K562 (cell line): ENCODE measurements around the gene TMEM33. TPM values are rescaled to one million over a fixed set of nuclear protein-coding genes. Genes with fewer than 3 reads are reported as not detected.

Experiments
- ATAC-seq: fragments of 200-7000 bp; cut with Tn5 transposase; 3 replicates; pipeline ENCODE4 v1.9.1; 2020; ENCODE audit warnings: moderate library complexity
- BruUV-seq: library from RNA; stranded (reverse); fragments of 400-500 nt; replicated peaks from 2 replicates; lab custom pipeline; 2021; lab: Mats Ljungman, UMichigan
- CTCF ChIA-PET: fragments of 300-600 bp; formaldehyde crosslinking; extraction: SDS; loops from one replicate; lab custom pipeline; 2021; ENCODE audit warnings: low intra/inter-chr PET ratio; lab: Yijun Ruan, JAX
- POLR2A ChIA-PET: fragments of 300-600, 350-650 bp; sonication (Branson Sonifier 250); formaldehyde crosslinking; extraction: SDS; loops from one replicate; lab custom pipeline; 2021; ENCODE audit warnings: antibody characterized with exemption, inconsistent platforms; lab: Yijun Ruan, JAX
- DNase-seq, 4 experiments: peaks; one replicate each; pipeline versions ENCODE4 v3.0.0 to v3.0.0-alpha.2; 2011 to 2018; ENCODE audit warnings: low spot score in 3 of 4, mixed read lengths in 3 of 4; ENCODE audit errors: extremely low read depth in 1 of 4
- FAIRE-seq: peaks from 2 replicates; lab custom pipeline; 2011; peaks lifted over from hg19 to GRCh38; lab: Jason Lieb, UNC
- H2AFZ ChIP-seq: 2 replicates; pipeline ENCODE4 v1.6.0; 2011; ENCODE audit warnings: low read depth, low read length, control low read depth, inconsistent platforms
- H3K27ac ChIP-seq: fragments of 200-600 bp; 3 replicates; pipeline ENCODE4 v1.8.0; 2011; ENCODE audit warnings: low read depth, mild to moderate bottlenecking, control low read depth, inconsistent platforms, low read length, moderate library complexity, mixed read lengths; ENCODE audit errors: extremely low read depth
- H3K27me3 ChIP-seq, 2 experiments: fragments of 300-600 bp in 1 of 2; 2 replicates in 1 of 2; 3 replicates in 1 of 2; pipeline versions ENCODE4 v1.6.0 to v1.8.0; 2011; ENCODE audit warnings: inconsistent platforms in 2 of 2, low read length in 2 of 2, mild to moderate bottlenecking in 1 of 2, mixed read lengths in 1 of 2, moderate library complexity in 1 of 2; ENCODE audit not compliant: control insufficient read depth in 2 of 2, insufficient read depth in 2 of 2
- H3K36me3 ChIP-seq: fragments of 300-600 bp; 3 replicates; pipeline ENCODE4 v1.8.0; 2011; ENCODE audit warnings: mild to moderate bottlenecking, low read length, inconsistent platforms; ENCODE audit not compliant: control insufficient read depth, insufficient read depth
- H3K4me1 ChIP-seq, 2 experiments: fragments of 200-600 bp in 1 of 2; replicated peaks in 1 of 2; 2 replicates in 1 of 2; 3 replicates in 1 of 2; pipeline versions ENCODE4 v1.5.1 to v1.8.0; 2011; ENCODE audit warnings: inconsistent platforms in 2 of 2, low read length in 2 of 2, mild to moderate bottlenecking in 1 of 2, mixed read lengths in 1 of 2, moderate library complexity in 1 of 2; ENCODE audit not compliant: control insufficient read depth in 2 of 2, insufficient read depth in 2 of 2
- H3K4me2 ChIP-seq: 2 replicates; pipeline ENCODE4 v1.6.1; 2011; ENCODE audit warnings: low read length, control low read depth, inconsistent platforms, mixed read lengths; ENCODE audit not compliant: insufficient read depth
- H3K4me3 ChIP-seq: fragments of 200-600 bp; sonication (generic), shearing (Covaris generic); 2 replicates; pipeline ENCODE4 v1.5.1; 2016; ENCODE audit warnings: control low read depth, inconsistent platforms
- H3K79me2 ChIP-seq: fragments of 200-600 bp; 3 replicates; pipeline ENCODE4 v1.8.0; 2011; ENCODE audit warnings: low read length, inconsistent platforms; ENCODE audit not compliant: control insufficient read depth, insufficient read depth
- H3K9ac ChIP-seq, 2 experiments: 2 replicates each; pipeline versions ENCODE4 v1.6.0 to v1.6.1; 2011; ENCODE audit warnings: low read depth in 2 of 2, low read length in 2 of 2, control low read depth in 1 of 2, inconsistent platforms in 1 of 2, mild to moderate bottlenecking in 1 of 2, mixed read lengths in 1 of 2; ENCODE audit not compliant: insufficient read depth in 1 of 2
- H3K9me1 ChIP-seq: one replicate; pipeline ENCODE4 v1.6.0; 2011; ENCODE audit warnings: inconsistent platforms, mild to moderate bottlenecking, low read length, moderate library complexity; ENCODE audit not compliant: control insufficient read depth, insufficient read depth
- H3K9me3 ChIP-seq: replicated peaks from 2 replicates; pipeline ENCODE4 v1.5.1; 2011; ENCODE audit warnings: low read depth, low read length, inconsistent platforms; ENCODE audit not compliant: control insufficient read depth, insufficient read depth
- H4K20me1 ChIP-seq: replicated peaks from 2 replicates; pipeline ENCODE4 v1.6.1; 2011; ENCODE audit warnings: low read length, inconsistent platforms, mixed read lengths; ENCODE audit not compliant: control insufficient read depth, insufficient read depth
- AFF4 ChIP-seq: sonication (generic); formaldehyde crosslinking; IDR thresholded peaks from 2 replicates; pipeline ENCODE4 v1.8.0; 2023; ENCODE audit warnings: mild to moderate bottlenecking, missing genetic modification reagents
- ATF4 ChIP-seq: fragments of 450-650 bp; formaldehyde crosslinking; IDR thresholded peaks from 2 replicates; pipeline ENCODE4 v1.4.0; 2022; ENCODE audit warnings: mild to moderate bottlenecking, moderate library complexity
- DNMT1 ChIP-seq: fragments of 450-650 bp; IDR thresholded peaks from 2 replicates; pipeline ENCODE4 v1.6.1; 2016; ENCODE audit warnings: antibody characterized with exemption, mild to moderate bottlenecking
- HDAC1 ChIP-seq, 2 experiments: fragments of 450-650 bp; IDR thresholded peaks; 2 replicates each; pipeline ENCODE4 v1.6.1; 2016 to 2017; ENCODE audit warnings: inconsistent platforms in 1 of 2, mild to moderate bottlenecking in 1 of 2, moderate library complexity in 1 of 2
- MEF2D ChIP-seq: conservative IDR thresholded peaks from 2 replicates; pipeline ENCODE4 v1.6.1; 2016; ENCODE audit warnings: low read depth, missing genetic modification characterization, missing compliant biosample characterization
- SRF ChIP-seq, 2 experiments: fragments of 250-450, 450-650 bp in 1 of 2; sonication (Bioruptor Pico) in 1 of 2; sonication (generic) in 1 of 2; formaldehyde crosslinking; IDR thresholded peaks; 2 replicates each; pipeline versions ENCODE4 v1.5.0 to v1.5.1; 2020 to 2022; ENCODE audit warnings: mild to moderate bottlenecking in 1 of 2, missing genetic modification reagents in 1 of 2
- TAL1 ChIP-seq: fragments of 450-650 bp; IDR thresholded peaks from 2 replicates; pipeline ENCODE4 v1.6.1; 2016; ENCODE audit warnings: mild to moderate bottlenecking
- TFAM ChIP-seq: fragments of 250-450 bp; sonication (Bioruptor Pico); conservative IDR thresholded peaks from 2 replicates; pipeline ENCODE4 v1.5.0; 2021; ENCODE audit warnings: mild to moderate bottlenecking, moderate library complexity
- THAP7 ChIP-seq: fragments of 250-450 bp; sonication (Bioruptor Pico); IDR thresholded peaks from 2 replicates; pipeline ENCODE4 v1.5.0; 2021
- U2AF2 ChIP-seq: fragments of 200-400 bp; formaldehyde crosslinking; optimal IDR thresholded peaks from 2 replicates; pipeline ENCODE3; 2017; ENCODE audit warnings: low read depth, mild to moderate bottlenecking, low read length
- ZFP36 ChIP-seq: fragments of 150-350 bp; IDR thresholded peaks from 2 replicates; pipeline ENCODE4 v1.6.1; 2018; ENCODE audit warnings: low read length, low read depth; ENCODE audit not compliant: partially characterized antibody
- ZNF134 ChIP-seq: fragments of 250-450 bp; sonication (Bioruptor Pico); conservative IDR thresholded peaks from 2 replicates; pipeline ENCODE4 v1.4.0; 2020
- ZNF224 ChIP-seq: sonication (generic); formaldehyde crosslinking; IDR thresholded peaks from 2 replicates; pipeline ENCODE4 v1.8.0; 2022; ENCODE audit warnings: mild to moderate bottlenecking, missing genetic modification reagents
- ZNF253 ChIP-seq: fragments of 250-450 bp; sonication (Bioruptor Pico); conservative IDR thresholded peaks from 2 replicates; pipeline ENCODE4 v1.6.1; 2021; ENCODE audit warnings: mild to moderate bottlenecking
- ZNF384 ChIP-seq: IDR thresholded peaks from 2 replicates; pipeline ENCODE4 v1.6.1; 2012; ENCODE audit warnings: low read depth, low read length, improper control_type of control experiment
- ZNF398 ChIP-seq: fragments of 250-450 bp; sonication (Bioruptor Pico); IDR thresholded peaks from 2 replicates; pipeline ENCODE4 v1.8.0; 2021; ENCODE audit warnings: moderate library complexity, mild to moderate bottlenecking, inconsistent platforms
- ZNF507 ChIP-seq: conservative IDR thresholded peaks from 2 replicates; pipeline ENCODE4 v1.6.1; 2017; ENCODE audit warnings: missing genetic modification characterization, missing compliant biosample characterization
- WGBS: fragments of 100-300 bp; shearing (Covaris generic); methylation state at CpG from one replicate; pipeline ENCODE4 v1.1.6; 2016; ENCODE audit warnings: low coverage, mixed read lengths; ENCODE audit not compliant: insufficient coverage; ENCODE audit errors: missing lambda C conversion rate; 5-methylcytosine and 5-hydroxymethylcytosine counted together
- in situ Hi-C: fragments of 300-500 bp; cut with MboI; formaldehyde crosslinking; loops from 4 replicates; pipeline ENCODE4 v1.15.0; 2018; ENCODE audit warnings: inconsistent platforms, mixed read lengths
- intact Hi-C: fragments of 100-400 bp; cut with micrococcal nuclease; formaldehyde crosslinking; loops from 2 replicates; pipeline ENCODE4 v1.14.2; 2022
- polyA plus RNA-seq, 8 experiments: library from polyadenylated mRNA; depleted of rRNA in 4 of 8; stranded (reverse) in 5 of 8; unstranded in 3 of 8; fragments of >200 nt; fragmentation: Nextera tagmentation in 2 of 8; fragmentation: Illumina TruSeq in 1 of 8; extraction: Ambion mirVana in 2 of 8; extraction: Trizol in 1 of 8; gene quantifications; 2 replicates each; pipeline versions ENCODE4 v1.2.1 to v1.2.3, GENCODE V29; 2011 to 2014; ENCODE audit warnings: inconsistent platforms in 1 of 8, missing spikeins in 1 of 8
- total RNA-seq, 7 experiments: library from RNA; depleted of rRNA in 6 of 7; stranded (reverse); fragments of >200 nt in 6 of 7; fragmentation: Illumina TruSeq in 2 of 7; extraction: Trizol in 2 of 7; gene quantifications; 2 replicates each; pipeline versions ENCODE4 v1.2.1 to v1.2.3, GENCODE V29; 2011 to 2021; ENCODE audit warnings: low replicate concordance in 1 of 7

TMEM33 gene
- total and polyA plus RNA-seq, 9 of the 15 experiments (the other 6 are each of a cell fraction or from before 2014, with no cell fraction given) = 16.8 to 85.9 (median 67.9) TPM

- Histone ChIP-seq H3K79me2 (no peaks in the 10 kb centered on the region), H4K20me1 (no peaks in the 10 kb centered on the region), H2AFZ (no peak overlapping the region), H3K27me3 (peaks cover 7 to 13% of the 10 kb centered on the region in 2 experiments; a peak in 3 of 5 replicates), H3K4me3 (no peak overlapping the region), H3K9me1 (no peaks in the 10 kb centered on the region), H3K36me3 (no peaks in the 10 kb centered on the region), H3K9me3 (no peaks in the 10 kb centered on the region), H3K4me2 (no peak overlapping the region), H3K9ac (no peak overlapping the region), H3K27ac (no peak overlapping the region), H3K4me1 (no peaks in the 10 kb centered on the region)
- intact Hi-C loops = no loop called here
- ChIA-PET POLR2A (no interaction called here), CTCF (no interaction called here)
- WGBS = 0% methylated on average over 2 of the region's 2 CpGs
- ATAC-seq (no peak), DNase-seq (no peak), FAIRE-seq (no peak)
- TF ChIP-seq ZNF384 (no peak), MEF2D (no peak), ZNF253 (no peak), U2AF2 (no peak), AFF4 (no peak), HDAC1 (IDR thresholded peaks at IDR 0.05) (no peak), ZNF224 (no peak), TAL1 (no peak), SRF (CRISPR knock-in tag; IDR thresholded peaks at IDR 0.05) (no peak), ZNF134 (CRISPR knock-in tag) (no peak), THAP7 (CRISPR knock-in tag) (no peak), ZNF507 (no peak), TFAM (no peak), DNMT1 (no peak), ATF4 (CRISPR knock-in tag) (no peak), ZFP36 (no peak), ZNF398 (CRISPR knock-in tag) (no peak)
- in situ Hi-C loops = no loop called here
- BruUV-seq = no TSS peak
These were observed 45.1 kb upstream of the TMEM33 start for GRCh38 chr4:41890085-41890484.
